GM19328 (cell line): ENCODE results near the gene ADAMTSL5.
"Not testable (repeated sequence)": the region's sequence is repeated elsewhere in the genome, so short reads cannot be mapped to it uniquely, and the experiment has no call there.

Source experiments
- ATAC-seq: cut with Tn5 transposase; IDR thresholded peaks from one replicate; pipeline ENCODE4 v1.9.1; 2021; ENCODE audit warnings: mild to moderate bottlenecking, moderate library complexity; ENCODE audit not compliant: unreplicated experiment

The ADAMTSL5 gene

DNA sequence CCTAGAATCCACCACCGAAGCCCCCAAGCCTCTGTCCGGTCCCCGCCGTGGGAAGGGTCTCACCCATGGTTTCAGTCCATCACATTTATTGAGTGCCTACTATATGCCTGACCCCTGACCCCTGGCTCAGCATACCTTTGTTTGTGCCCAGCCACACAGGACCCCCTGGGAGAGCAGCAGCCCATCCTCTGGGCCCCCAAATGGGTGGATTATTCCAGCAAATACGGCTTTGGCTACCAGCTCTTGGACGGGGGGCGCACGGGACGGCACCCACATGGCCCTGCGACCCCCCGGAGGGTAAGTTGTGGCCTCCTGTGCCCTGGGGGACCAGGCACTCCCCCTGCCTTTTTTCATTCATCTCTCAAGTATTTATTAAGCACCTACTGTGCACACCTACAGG, 18.8 kb upstream of the ADAMTSL5 start:
- no peak for ATAC-seq

DNA sequence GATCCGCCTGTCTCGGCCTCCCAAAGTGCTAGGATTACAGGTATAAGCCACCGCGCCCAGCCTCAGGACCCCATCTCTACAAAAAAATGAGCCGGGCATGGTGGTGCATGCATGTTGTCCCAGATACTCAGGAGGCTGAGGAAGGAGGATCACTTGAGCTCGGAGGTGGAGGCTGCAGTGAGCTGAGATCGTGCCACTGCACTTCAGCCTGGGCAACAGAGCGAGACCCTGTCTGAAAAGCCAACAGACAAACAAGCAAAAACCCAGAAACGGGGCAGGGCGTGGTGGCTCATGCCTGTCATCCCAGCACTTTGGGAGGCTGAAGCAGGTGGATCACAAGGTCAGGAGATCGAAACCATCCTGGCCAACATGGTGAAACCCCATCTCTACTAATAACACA, 18.0 kb upstream of the ADAMTSL5 start:
- ATAC-seq = not testable (repeated sequence)

DNA sequence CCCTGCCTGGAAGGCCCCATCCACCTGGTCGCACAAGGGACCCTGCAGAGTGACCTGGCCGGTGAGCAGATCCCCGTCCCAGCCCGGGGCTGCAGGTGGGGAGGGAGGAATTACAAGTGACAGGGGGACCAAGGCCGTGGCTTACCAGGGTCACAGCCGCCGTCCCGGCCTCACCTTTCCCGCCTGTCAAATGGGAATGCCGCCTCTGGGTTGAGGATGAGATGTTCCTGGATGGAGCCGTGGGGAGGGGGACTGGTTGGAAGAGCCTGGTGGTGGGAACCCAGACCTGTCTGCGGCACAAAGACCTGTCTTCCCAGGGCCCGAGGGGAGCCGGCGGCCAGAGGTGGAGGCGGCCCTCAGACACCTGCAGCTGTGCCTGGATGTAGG, 16.6 kb upstream of the ADAMTSL5 start:
- ATAC-seq = no peak

DNA sequence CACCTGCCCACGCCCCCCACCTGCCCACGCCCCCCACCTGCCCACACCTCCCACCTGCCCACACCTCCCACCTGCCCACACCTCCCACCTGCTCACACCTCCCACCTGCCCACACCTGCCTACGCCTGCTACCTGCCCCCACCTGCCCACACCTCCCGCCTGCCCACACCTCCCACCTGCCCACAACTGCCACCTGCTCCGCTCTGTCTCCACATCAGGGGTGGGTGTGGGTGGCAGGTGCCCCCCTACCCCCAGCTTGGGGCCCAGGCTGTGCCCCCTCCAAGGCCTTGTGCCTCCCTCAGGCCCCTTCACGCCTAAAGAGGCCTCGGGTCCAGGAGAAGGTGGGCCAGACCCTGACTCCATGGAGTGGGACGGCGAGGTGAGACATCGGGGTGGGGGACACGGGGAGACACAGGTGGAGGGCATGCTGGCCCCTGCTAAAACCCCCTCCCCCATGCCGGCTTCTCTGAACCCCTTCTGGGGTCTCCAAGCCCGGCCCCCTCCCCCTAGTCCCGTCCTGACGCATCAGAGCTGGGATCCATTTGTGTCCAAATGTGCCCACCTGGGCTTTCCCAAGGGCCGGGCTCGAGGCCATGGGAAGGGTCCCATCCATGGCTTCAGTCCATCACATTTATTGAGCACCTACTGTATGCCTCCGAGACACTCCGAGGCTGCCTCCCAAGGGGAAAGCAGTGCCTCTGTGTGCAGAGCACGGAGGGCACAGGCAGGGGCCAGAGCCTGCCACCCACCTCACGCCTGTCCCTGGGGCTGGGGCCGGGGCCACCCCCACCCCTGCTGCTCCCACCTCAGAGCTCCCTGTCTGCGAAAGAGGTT, 16.0 kb upstream of the ADAMTSL5 start:
- ATAC-seq = no peak

- no peak for ATAC-seq
Measured at GRCh38 chr19:1527650-1528309, 15.0 kb upstream of the ADAMTSL5 start.

DNA sequence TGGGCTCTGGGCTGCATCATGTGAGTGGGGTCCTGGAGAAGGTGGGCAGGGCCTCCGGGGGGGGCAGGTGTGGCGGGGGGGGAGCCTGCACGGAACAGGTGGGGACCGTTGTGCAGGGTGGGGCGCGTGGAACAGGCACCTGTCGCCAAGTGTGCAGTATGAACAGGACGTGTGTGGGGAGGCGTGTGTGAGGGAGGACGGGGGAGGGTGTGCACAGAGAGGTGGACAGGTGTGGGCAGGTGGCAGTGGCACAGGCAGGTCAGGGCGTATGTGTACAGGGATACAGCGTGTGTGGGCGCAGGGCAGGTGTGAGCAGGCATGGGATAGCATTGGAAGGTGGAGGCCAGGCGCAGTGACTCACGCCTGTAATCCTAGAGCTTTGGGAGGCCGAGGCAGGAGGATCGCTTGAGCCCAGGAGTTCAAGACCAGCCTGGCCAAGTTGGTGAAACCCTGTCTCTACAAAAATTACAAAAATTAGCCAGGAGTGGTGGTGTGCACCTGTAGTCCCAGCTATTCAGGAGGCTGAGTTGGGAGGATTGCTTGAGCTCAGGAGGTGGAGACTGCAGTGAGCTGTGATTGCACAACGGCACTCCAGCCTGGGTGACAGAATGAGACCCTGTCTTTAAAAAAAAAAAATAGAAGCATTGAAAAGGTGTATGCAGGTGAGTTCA, 14.3 kb upstream of the ADAMTSL5 start:
- no peak for ATAC-seq

DNA sequence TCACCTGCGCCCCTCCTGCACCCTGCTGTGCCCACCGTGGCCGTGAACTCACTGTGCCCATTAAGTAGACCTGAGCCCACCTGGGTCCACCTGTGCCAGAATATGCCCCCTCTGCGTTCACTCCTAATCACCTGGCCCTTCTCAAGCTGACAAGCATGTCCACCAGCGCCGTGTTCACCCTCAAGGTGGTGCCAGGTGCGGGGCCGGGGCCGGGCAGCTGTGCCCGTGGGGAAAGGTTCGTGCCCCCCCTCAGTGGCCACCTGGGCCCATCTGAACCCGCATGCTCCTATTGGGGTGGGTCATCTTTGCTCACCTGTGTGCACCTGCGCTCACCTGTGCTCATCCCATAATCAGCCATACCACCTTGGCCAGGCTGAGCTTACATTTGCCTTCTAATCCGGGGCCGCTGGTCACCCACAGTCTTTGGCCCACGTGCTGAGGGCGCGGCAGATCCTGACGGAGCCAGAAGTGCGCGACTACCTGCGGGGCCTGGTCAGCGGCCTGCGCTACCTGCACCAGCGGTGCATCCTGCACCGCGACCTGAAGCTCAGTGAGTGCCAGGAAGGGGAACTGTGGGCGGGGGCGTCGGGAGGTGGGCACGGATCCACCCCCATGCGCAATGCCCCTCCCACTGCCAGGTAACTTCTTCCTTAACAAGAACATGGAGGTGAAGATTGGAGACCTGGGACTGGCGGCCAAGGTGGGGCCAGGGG, 13.4 kb upstream of the ADAMTSL5 start:
- ATAC-seq = no peak

DNA sequence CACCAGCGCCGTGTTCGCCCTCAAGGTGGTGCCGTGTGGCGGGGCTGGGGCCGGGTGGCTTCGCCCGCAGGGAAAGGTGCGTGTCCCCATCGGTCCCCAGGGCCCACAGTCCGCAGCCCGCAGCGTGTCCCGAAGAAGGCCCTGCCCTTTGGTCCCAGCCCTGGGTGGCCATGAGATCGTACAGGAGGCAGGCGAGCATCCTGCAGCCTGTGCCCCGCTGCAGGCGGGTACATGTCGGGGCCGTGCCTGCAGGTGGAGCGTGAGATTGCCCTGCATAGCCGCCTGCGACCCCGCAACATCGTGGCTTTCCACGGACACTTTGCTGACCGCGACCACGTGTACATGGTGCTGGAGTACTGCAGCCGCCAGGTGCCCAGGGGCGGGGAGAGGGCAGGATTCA, 12.5 kb upstream of the ADAMTSL5 start:
- ATAC-seq = no peak

DNA sequence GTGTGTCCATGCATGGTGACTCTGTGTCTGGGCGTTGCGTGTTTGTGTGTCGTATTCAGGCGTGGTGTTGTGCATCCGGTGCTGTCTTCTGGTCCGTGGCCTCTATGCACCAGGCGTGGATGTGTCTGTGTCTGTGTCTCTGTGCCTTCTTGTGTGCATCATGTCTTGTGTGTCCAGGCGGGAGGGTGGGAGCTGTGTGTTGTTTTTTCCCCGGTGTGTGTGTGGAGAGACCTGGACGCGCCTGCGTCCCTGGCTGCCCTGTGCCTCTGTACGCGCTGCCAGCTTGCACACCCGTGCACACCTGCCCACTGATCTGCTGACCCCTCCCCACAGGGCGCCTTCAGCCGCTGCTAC, 12.1 kb upstream of the ADAMTSL5 start:
- ATAC-seq = no peak

GRCh38 chr19:1524287-1524971, 11.6 kb upstream of the ADAMTSL5 start:
- no peak for ATAC-seq

DNA sequence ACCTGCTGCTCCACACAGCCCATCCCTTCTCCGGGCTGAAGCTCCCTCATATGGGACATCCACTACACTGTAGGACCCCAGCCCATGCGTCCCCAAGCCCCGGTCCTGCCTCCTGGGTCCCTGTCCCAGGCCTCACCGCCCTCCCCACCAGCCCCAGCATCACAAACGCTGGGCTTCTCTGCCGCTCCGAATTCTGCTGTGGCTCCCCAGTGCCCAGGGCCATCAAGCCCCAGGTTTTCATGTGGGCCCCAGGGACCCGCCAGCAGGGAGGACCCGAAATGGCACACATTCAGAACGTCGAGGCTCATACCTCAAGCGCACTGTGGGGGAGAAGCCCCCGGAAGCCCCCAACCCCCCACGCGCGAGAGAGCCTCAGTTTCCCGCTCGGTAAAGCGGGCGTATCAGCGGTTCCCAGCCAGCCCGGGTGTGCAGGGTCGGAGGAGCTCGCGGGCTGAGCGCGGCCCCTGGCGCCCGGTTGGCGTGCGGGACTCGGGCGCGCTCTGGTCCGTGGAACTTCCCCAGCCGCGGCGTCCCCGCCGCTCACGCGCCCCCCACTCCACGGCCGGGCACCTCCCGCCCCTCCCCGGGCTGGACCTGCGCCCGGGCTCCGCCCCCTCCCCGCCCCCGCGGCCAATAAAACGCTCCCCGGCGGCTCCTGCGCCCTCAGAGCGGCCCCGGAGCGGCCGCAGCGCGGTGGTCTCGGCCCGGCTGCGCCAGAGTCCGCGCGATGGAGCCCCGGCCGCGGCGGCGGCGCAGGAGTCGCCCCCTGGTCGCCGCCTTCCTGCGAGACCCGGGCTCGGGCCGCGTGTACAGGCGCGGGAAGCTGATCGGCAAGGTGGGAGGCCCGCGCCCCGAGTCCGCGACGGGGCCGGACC, 10.8 kb upstream of the ADAMTSL5 start, which contains the start of gene PLK5:
PLK5 (plus strand) TSS at position 666 of the 875 bp plus-strand sequence. CDS start 2,920 bp downstream, outside the sequence.
- no peak for ATAC-seq

DNA sequence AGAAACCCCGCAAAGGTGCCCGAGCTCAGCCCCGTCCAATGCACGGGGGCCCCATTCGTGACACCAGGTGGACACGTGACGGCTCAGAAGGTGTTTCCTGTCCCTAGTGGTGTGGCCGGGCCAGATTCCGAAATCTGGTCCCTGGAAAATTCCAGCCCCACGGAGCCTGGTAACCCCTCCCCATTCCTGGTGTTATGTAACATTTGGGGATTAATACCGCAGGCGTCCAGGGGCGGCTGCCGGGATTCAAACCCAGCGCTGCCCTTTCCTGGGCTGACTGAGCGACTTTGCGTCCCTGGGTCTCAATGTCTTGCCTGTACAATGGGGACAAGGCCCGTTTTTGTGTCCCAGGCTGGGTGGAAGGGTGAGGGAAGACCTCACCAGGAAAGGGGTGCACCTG, 10.0 kb upstream of the ADAMTSL5 start:
- no peak for ATAC-seq

- no peak for ATAC-seq
Measured at GRCh38 chr19:1522061-1522460, 9.2 kb upstream of the ADAMTSL5 start.

DNA sequence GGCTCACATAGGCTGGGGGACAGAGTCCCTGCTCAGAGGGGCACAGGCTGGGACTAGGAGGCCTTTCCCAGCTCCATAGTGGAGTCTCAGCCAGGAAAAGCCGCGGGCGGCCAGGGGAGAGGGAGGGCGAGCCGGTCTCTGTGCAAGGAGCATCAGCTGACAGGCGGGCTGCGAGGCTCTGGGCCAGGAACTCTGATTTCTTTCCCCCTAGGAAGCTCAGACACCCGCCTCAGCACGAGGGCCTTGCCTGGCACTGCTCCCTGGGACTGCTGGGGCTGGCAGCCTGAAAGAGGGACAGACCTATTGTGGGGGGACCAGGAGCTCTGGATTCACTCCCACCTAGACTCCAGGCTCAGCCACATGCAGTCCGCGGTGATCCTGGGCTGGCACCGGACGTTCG, 8.8 kb upstream of the ADAMTSL5 start:
- ATAC-seq = no peak

- ATAC-seq = no peak
Measured at GRCh38 chr19:1520203-1520780, 7.5 kb upstream of the ADAMTSL5 start.

DNA sequence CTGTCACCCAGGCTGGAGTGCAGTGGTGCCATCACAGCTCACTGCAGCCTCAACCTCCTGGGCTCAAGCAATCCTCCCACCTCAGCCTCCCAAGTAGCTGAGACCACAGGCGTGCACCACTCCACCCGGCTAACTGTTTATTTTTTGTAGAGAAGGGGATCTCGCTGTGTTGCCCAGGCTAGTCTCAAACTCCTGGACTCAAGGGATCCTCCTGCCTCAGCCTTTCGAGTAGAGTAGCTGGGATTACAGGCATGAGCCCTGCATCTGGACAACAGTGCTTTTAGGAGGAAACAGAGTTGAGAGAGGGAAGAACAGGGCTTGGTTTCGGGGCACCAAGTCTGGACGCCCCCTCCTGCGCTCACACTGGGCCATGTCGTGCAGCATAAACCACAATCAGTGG, 7.0 kb upstream of the ADAMTSL5 start:
- not testable (repeated sequence) for ATAC-seq

DNA sequence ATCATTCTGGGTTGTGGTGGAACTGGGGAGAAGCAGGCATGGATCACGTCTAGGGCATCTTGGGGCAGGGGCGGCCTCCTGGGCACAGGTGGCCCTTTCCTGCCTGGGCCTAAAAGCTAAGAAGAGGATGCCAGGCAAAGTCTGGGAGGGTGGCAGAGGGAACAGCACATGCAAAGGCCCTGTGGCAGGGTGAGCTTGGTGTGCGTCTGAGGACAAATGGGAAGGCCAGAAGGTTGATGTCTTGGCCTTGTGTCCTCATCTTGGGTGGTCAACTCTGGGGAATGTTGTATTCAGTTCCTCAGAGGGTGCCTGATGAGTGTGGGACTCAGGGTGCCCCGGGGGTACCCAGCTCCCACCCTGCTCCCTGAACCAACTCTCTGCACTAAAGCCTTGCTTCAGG, 5.7 kb upstream of the ADAMTSL5 start:
- ATAC-seq = no peak

DNA sequence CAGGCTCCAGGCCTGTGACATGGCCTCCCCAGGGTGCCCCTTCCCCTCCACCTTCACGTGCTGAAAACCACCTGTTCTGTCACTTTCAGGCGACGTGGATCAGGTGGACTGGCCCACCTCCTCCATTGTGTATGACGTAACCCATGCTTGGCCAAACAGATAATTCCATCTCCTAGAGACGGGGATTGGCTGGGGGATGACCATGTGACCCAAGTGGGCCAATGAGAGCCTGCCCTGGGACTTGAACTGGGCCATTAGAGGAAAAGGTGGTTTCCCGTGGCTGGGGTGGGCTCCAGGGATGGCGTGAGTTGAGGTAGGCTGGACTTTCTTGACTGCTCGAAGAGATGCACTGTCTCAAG, 3.6 kb upstream of the ADAMTSL5 start:
- ATAC-seq = no peak

DNA sequence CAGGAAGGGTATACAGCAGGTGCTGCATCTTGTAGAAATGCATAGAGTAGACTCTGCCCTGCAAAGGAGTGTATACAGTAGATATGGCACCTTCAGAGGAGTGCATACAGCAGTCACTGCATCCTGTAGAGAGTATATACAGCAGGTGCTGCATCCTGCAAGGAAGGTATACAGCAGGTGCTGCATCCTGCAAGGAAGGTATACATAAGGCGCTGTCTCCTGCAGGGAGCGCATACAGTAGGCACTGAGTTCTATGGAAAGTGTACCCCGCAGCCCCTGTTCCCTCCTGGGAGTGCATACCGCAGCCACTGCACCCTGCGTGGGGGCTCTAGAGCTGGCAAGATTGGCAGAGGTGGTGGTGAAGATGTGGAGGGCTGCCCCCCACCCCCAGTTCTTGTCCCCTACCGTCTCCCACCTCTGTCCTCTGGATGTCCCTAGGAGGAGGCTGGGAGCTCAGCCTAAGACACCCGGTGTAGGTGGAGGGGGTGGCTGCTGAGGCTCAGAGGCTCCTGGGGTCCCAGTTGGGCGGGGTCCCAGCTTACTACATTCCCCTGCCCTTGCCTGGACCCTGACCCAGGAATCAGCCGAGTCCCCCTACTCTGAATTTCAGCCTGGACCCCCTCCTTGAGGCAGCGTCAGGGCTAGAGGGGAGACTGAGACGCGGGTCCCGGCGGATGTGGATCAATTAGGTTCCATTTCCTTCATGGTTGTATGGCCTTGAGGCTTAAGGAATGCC, 2.3 kb upstream of the ADAMTSL5 start:
- no peak for ATAC-seq
